Esophagus muscularis mucosa (tissue), 4 donors: Measurements from ENCODE around the gene SIX3. TPM values are rescaled to one million over a fixed set of nuclear protein-coding genes. Genes with fewer than 3 reads are reported as not detected.

ENCODE experiments used
- DNase-seq: peaks from one replicate; pipeline ENCODE4 v3.0.0-alpha.2; 2017; ENCODE audit errors: extremely low spot score
- H3K27ac ChIP-seq, 4 donors: fragments of 200-600 bp; sonication (generic); replicated peaks in 1 of 4; 1 replicate in 3 of 4; 2 replicates in 1 of 4; pipeline ENCODE4 v1.5.1; 2016 to 2019; ENCODE audit warnings: mild to moderate bottlenecking in 1 of 4
- H3K27me3 ChIP-seq, 4 donors: fragments of 200-600 bp; sonication (generic); one replicate each; pipeline versions ENCODE4 v1.5.1 to v1.6.0; 2016 to 2019
- H3K36me3 ChIP-seq, 4 donors: fragments of 200-600 bp; sonication (generic); one replicate each; pipeline ENCODE4 v1.5.1; 2016 to 2019
- H3K4me1 ChIP-seq, 4 donors: fragments of 200-600 bp; sonication (generic); one replicate each; pipeline ENCODE4 v1.5.1; 2016 to 2019
- H3K4me3 ChIP-seq, 4 donors: fragments of 200-600 bp; sonication (generic); 1 replicate in 2 of 4; 2 replicates in 2 of 4; pipeline ENCODE4 v1.5.1; 2016 to 2019; ENCODE audit warnings: mild to moderate bottlenecking in 4 of 4, moderate library complexity in 1 of 4
- H3K9me3 ChIP-seq, 4 donors: fragments of 200-600 bp; sonication (generic); 1 replicate in 3 of 4; 2 replicates in 1 of 4; pipeline ENCODE4 v1.5.1; 2016 to 2019
- EP300 ChIP-seq: sonication (generic); formaldehyde crosslinking; IDR thresholded peaks from one replicate; pipeline ENCODE4 v1.6.1; 2017; ENCODE audit warnings: antibody characterized with exemption
- POLR2A ChIP-seq: fragments of 450-650 bp; IDR thresholded peaks from one replicate; pipeline ENCODE4 v1.6.1; 2017; ENCODE audit warnings: antibody characterized with exemption, moderate library complexity, mild to moderate bottlenecking, low read depth
- POLR2AphosphoS5 ChIP-seq, 2 donors: sonication (generic); formaldehyde crosslinking; IDR thresholded peaks; one replicate each; pipeline ENCODE4 v1.6.1; 2017; ENCODE audit warnings: antibody characterized with exemption in 2 of 2
- WGBS: methylation state at CpG from one replicate; pipeline ENCODE4 v1.1.5; 2018; 5-methylcytosine and 5-hydroxymethylcytosine counted together
- intact Hi-C: fragments of 100-400 bp; cut with DNase I; formaldehyde crosslinking; loops from one replicate; pipeline ENCODE4 v1.15.1; 2023
- total RNA-seq, 4 donors: library from RNA; depleted of rRNA; stranded (reverse); fragments of >200 nt; gene quantifications; one replicate each; pipeline versions ENCODE4 v1.1.0 to v1.2.1, GENCODE V29; 2016
- TF ChIP-seq, protein P1 (sequence below), 3 experiments: fragments of 200-600 bp in 2 of 3; fragments of 450-650 bp in 1 of 3; sonication (generic) in 2 of 3; IDR thresholded peaks; one replicate each; pipeline ENCODE4 v1.5.1; 2017 to 2019; ENCODE audit warnings: antibody characterized with exemption in 3 of 3, mild to moderate bottlenecking in 2 of 3, moderate library complexity in 1 of 3

The SIX3 gene
- total RNA-seq, 4 donors from 2014 or later: 0.11 to 0.42 (median 0.18) TPM

DNA sequence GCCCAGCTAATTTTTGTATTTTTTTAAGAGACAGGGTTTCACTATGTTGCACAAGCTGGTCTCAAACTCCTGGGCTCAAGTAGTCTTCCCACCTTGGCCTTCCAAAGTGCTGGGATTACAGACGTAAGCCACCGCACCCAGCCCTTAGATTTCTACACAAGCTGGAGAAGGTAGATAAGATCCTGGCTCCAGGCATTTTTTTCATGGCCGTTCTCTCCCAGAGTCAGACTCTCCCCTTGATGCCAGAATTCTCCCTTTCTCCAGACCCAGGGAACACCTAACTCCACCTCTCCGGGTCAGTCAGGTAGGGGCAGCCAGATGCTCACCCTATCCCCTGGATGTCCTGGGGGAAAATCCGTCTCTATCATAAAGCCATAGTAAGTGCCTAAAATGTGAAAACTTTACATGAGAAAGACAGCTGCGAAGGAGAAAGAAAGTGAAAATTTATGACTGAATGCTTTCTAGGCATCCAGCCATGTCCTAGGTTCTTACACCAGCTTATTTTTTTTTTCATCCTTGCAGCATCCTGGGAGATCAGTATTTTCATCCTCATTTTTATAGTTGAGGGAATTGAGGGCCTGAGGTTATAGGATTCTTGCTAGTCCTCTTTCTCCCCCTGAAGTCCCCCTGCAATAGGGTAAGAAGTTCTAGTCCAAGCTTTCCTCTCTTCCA lies 16.3 kb downstream of the SIX3 start:
- H3K4me1 ChIP-seq: peaks cover 18 to 32% (median 25%) of the 10 kb centered on the region in 4 donors
- no peaks in the 10 kb centered on the region for H3K36me3 ChIP-seq
- 71% methylated on average over 6 of the region's 6 CpGs for WGBS
- intact Hi-C loops: loop anchor here (2.0 to 10.0 kb wide), 2 partner anchors 479 to 563 kb away; no protein-coding TSS in a partner anchor
- H3K9me3 ChIP-seq: no peaks in the 10 kb centered on the region
- no peak for DNase-seq
- TF ChIP-seq POLR2A: no peak
- TF ChIP-seq, protein P1, sequence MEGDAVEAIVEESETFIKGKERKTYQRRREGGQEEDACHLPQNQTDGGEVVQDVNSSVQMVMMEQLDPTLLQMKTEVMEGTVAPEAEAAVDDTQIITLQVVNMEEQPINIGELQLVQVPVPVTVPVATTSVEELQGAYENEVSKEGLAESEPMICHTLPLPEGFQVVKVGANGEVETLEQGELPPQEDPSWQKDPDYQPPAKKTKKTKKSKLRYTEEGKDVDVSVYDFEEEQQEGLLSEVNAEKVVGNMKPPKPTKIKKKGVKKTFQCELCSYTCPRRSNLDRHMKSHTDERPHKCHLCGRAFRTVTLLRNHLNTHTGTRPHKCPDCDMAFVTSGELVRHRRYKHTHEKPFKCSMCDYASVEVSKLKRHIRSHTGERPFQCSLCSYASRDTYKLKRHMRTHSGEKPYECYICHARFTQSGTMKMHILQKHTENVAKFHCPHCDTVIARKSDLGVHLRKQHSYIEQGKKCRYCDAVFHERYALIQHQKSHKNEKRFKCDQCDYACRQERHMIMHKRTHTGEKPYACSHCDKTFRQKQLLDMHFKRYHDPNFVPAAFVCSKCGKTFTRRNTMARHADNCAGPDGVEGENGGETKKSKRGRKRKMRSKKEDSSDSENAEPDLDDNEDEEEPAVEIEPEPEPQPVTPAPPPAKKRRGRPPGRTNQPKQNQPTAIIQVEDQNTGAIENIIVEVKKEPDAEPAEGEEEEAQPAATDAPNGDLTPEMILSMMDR (IDR thresholded peaks at IDR 0.05): no peak
- TF ChIP-seq EP300: no peak
- TF ChIP-seq POLR2AphosphoS5 (IDR thresholded peaks at IDR 0.05): no peak
- H3K27ac ChIP-seq: no peak overlapping the region
- peaks cover 0 to 81% (median 33%) of the 10 kb centered on the region in 4 donors for H3K27me3 ChIP-seq
- no peak overlapping the region for H3K4me3 ChIP-seq

DNA sequence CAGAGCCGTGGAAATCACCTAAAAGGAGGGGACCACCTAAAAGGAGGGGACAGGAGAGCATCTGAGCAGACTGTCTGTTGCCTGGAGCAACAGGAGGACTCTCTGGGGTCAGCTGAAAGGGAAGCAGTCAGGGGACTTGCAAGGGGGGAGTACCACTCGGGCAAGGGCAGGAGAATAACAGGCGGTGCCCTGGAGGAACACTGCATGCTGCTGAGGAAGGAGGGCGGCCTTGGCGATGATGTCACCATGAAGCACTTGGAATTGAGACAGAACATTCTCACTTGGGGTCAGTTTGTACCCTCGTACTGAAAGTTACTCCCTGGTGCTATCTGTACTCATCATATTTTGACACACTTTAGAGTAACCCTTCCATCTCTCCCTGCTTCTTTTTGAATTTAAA lies 18.4 kb downstream of the SIX3 start:
- WGBS: 53% methylated on average over 6 of the region's 6 CpGs
- Histone ChIP-seq H3K4me3 (no peak overlapping the region), H3K27me3 (peaks cover 0 to 69% (median 14%) of the 10 kb centered on the region in 4 donors), H3K27ac (peak overlapping the region in 1 of 4 donors; percentile 5), H3K36me3 (no peaks in the 10 kb centered on the region), H3K4me1 (peaks cover 11 to 19% (median 15%) of the 10 kb centered on the region in 4 donors), H3K9me3 (no peaks in the 10 kb centered on the region)
- intact Hi-C loops: loop anchor here (10.0 kb wide), 1 partner anchor 565 kb away; no protein-coding TSS in a partner anchor
- TF ChIP-seq, protein P1 (IDR thresholded peaks at IDR 0.05): no peak
- TF ChIP-seq POLR2AphosphoS5 (IDR thresholded peaks at IDR 0.05): peak in 1 of 2 donors; percentile 10
- DNase-seq: no peak

DNA sequence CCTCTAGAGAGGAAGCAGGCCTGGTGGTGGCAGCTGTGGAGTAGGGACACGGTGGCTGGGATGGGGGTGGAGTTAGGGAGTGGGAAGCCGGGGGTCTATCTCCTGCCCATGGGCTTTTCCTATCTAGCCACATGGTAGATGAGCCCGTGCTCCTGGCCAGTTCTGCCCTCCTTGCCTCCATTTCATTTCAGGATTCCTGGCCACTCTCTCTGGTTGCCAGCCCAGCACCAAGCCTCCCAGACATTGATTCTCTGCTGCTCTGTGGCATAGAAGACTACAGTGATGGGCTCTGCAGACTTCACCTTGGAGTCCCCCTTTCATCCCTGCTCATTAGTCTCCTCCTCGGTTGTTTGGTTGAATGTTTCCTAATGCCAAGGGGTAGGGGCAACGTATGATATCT lies 19.4 kb downstream of the SIX3 start:
- DNase-seq: no peak
- 73% methylated on average over 5 of the region's 5 CpGs for WGBS
- peaks cover under 1 to 10% (median 8%) of the 10 kb centered on the region in 4 donors for H3K4me1 ChIP-seq
- intact Hi-C loops: no loop called here
- H3K27me3 ChIP-seq: peaks cover 0 to 66% (median 3%) of the 10 kb centered on the region in 4 donors
- H3K9me3 ChIP-seq: no peaks in the 10 kb centered on the region
- TF ChIP-seq EP300 (no peak), POLR2A (no peak), POLR2AphosphoS5 (IDR thresholded peaks at IDR 0.05) (no peak)
- TF ChIP-seq, protein P1 (IDR thresholded peaks at IDR 0.05): no peak
- no peak overlapping the region for H3K27ac ChIP-seq
- no peaks in the 10 kb centered on the region for H3K36me3 ChIP-seq
- no peak overlapping the region for H3K4me3 ChIP-seq

DNA sequence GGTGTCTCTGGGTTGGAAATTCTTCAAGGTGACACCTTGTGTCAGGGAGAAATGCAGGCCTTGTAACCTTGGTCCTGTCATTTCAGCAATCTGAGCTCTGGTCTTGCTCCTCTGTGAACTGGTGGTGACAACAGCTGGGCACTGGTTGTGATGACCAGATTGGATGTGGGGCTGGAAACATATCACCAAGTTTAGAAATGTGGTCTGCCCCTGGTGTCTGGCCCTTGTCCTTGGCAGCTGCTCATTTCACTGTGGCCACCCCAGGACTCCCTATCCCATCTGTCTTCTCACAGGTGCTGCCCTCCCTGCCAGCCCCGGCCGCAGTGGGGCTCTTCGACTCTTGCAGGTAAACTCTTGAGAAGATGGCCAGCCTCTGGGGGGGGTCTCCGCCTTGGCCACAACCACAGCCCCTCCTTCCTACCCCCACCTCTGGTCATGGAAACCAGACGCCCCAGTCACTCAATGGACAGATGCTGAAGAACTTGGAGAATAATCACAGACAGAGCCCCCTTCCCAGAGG lies 20.7 kb downstream of the SIX3 start:
- Histone ChIP-seq H3K9me3 (no peaks in the 10 kb centered on the region), H3K4me1 (peaks cover 0 to 10% (median 3%) of the 10 kb centered on the region in 4 donors), H3K27me3 (peaks cover 0 to 61% (median 0%) of the 10 kb centered on the region in 4 donors), H3K36me3 (no peaks in the 10 kb centered on the region), H3K4me3 (no peak overlapping the region), H3K27ac (no peak overlapping the region)
- DNase-seq: no peak
- intact Hi-C loops: no loop called here
- 95% methylated on average over 3 of the region's 5 CpGs for WGBS
- TF ChIP-seq POLR2AphosphoS5 (IDR thresholded peaks at IDR 0.05) (no peak), EP300 (no peak), POLR2A (no peak)
- TF ChIP-seq, protein P1 (IDR thresholded peaks at IDR 0.05): no peak
